Kidney epithelial cell (primary cell): ENCODE measurements around the gene ARL16. TPM values are rescaled to one million over a fixed set of nuclear protein-coding genes. Genes with fewer than 3 reads are reported as not detected.

ENCODE experiments used
- DNase-seq: peaks from one replicate; pipeline ENCODE4 v3.0.0-alpha.2; 2010; ENCODE audit warnings: low read depth
- H3K27me3 ChIP-seq: 2 replicates; pipeline ENCODE4 v1.6.0; 2011; ENCODE audit warnings: low read length; ENCODE audit not compliant: control insufficient read depth, insufficient read depth
- H3K36me3 ChIP-seq: 2 replicates; pipeline ENCODE4 v1.5.1; 2011; ENCODE audit warnings: low read length; ENCODE audit not compliant: control insufficient read depth, insufficient read depth
- H3K4me3 ChIP-seq: 2 replicates; pipeline ENCODE4 v1.5.1; 2011; ENCODE audit warnings: low read depth, mild to moderate bottlenecking, control low read depth, low read length
- total RNA-seq: library from RNA; depleted of rRNA; stranded (reverse); fragments of >200 nt; gene quantifications from 2 replicates; pipeline ENCODE4 v1.2.3, GENCODE V29; 2015
- TF ChIP-seq, protein P1 (sequence below): IDR thresholded peaks from 2 replicates; pipeline ENCODE4 v1.5.1; 2011; ENCODE audit warnings: mild to moderate bottlenecking, moderate library complexity, low read length, control low read depth, inconsistent platforms; ENCODE audit not compliant: insufficient read depth, poor library complexity, severe bottlenecking

Gene ARL16
- total RNA-seq, 1 donor from 2014 or later = 67.1 TPM

DNA sequence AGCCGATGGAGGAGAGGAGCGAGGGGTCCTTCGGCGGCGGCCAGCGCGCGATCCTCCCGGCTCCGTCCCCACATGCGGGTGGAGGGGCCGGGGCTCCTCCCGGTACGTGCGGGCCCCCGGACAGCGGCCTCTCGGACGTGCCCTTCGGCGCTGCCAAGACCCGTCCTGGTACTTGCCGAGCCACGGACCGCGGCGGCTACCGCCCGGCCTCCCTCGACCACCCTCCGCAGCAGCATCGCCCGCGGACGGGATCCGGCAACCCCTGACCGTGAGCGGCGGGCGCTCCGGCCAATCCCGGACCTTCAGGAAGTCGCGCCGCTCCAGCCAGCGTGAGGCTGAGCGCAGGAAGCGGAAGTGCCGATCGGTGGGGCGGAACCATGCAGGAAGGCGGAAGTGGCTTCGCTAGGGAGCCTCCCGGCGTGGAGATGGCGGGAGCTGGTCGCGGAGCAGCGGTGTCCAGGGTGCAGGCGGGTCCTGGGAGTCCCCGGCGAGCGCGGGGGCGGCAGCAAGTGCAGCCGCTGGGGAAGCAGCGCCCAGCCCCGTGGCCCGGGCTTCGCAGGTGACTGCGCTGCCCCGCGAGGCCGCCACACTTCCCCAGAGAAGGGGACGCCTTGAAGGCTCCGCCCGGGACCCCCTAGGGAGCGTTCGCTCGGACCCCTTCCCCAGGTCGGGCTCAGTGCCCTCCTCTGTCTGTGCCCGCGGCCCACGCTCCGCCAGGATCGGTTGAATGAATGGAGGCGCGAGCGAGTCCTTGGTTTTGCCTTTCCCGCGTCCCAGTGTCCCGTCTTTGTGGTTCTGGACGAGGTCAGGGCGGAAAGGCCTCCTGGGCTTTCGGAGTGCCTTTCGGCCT, 17.0 kb downstream of the ARL16 start, which contains the start of the genes CCDC137 and OXLD1:
TSS of gene CCDC137 (plus strand) at position 396 of the 850 bp plus-strand sequence. CDS start at position 426, 30 bp downstream.
TSS of gene OXLD1 (minus strand) at position 264 of the 850 bp plus-strand sequence. CDS start at position 236, 28 bp downstream.
- Histone ChIP-seq H3K36me3 (peaks cover 3% of the 10 kb centered on the region), H3K4me3 (peak within 1 kb of the TSS; percentile 80), H3K27me3 (no peaks in the 10 kb centered on the region)
- peak; percentile 86 for DNase-seq
- TF ChIP-seq, protein P1, sequence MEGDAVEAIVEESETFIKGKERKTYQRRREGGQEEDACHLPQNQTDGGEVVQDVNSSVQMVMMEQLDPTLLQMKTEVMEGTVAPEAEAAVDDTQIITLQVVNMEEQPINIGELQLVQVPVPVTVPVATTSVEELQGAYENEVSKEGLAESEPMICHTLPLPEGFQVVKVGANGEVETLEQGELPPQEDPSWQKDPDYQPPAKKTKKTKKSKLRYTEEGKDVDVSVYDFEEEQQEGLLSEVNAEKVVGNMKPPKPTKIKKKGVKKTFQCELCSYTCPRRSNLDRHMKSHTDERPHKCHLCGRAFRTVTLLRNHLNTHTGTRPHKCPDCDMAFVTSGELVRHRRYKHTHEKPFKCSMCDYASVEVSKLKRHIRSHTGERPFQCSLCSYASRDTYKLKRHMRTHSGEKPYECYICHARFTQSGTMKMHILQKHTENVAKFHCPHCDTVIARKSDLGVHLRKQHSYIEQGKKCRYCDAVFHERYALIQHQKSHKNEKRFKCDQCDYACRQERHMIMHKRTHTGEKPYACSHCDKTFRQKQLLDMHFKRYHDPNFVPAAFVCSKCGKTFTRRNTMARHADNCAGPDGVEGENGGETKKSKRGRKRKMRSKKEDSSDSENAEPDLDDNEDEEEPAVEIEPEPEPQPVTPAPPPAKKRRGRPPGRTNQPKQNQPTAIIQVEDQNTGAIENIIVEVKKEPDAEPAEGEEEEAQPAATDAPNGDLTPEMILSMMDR = no peak

DNA sequence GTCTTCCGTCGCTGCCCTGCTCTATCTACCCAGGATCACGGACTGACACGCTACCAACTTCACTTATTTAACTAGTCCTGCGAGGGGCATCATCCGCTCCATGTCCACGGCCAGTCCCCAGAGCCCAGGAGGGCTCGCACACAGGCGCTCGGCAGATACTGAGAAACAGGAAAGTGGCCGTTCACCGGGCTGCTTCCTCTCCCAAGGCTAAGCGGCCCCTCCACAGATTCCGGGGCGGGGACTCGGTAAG, 17.6 kb downstream of the ARL16 start:
- Histone ChIP-seq H3K4me3 (peak overlapping the region; percentile 80), H3K36me3 (peaks cover 3% of the 10 kb centered on the region), H3K27me3 (no peaks in the 10 kb centered on the region)
- TF ChIP-seq, protein P1 = no peak
- DNase-seq = no peak

DNA sequence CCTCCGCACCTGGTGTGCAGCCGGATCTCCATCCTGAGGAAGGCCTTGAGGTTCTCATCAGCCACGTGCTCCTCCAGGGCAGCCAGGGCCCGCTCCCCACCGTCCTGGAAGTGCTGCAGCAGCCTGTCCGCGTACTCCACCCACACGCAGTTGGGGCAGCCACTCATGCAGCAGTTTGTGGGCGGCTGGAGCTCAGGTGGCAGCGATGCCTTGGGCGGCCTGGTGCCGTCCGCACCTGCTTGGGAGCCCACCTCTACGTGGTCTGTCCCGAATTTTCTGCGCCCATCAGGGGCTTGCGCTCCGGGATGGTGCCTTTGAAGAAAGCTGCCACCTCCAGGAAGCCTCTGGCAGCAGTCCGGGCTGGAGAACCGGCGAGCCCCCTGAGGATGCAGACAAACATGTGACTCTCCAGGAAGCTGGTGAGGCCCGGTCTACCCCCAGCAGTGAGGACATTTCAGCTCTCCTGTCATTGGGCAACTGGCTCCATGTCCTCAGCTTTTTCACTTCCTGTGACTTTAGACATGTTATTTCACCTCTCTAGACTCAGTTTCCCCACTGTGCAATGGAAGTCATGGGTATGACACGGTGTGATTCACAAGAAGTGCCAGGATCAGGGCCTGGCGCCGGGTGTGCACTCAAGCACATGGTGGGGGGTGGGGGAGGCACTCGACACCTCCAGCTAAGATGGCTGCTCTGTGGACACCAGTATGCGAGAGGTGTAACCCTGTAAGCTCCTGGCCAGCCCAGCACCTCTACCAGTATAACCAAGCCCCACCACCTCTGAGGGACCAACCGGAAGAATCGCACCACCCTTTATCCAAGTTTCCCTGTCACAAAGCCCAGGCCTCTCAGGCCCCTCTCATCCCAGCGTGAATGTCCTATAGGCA, 18.1 kb downstream of the ARL16 start:
- DNase-seq = no peak
- TF ChIP-seq, protein P1 = no peak
- no peaks in the 10 kb centered on the region for H3K27me3 ChIP-seq
- peak overlapping the region; percentile 80 for H3K4me3 ChIP-seq
- peaks cover 3% of the 10 kb centered on the region for H3K36me3 ChIP-seq

DNA sequence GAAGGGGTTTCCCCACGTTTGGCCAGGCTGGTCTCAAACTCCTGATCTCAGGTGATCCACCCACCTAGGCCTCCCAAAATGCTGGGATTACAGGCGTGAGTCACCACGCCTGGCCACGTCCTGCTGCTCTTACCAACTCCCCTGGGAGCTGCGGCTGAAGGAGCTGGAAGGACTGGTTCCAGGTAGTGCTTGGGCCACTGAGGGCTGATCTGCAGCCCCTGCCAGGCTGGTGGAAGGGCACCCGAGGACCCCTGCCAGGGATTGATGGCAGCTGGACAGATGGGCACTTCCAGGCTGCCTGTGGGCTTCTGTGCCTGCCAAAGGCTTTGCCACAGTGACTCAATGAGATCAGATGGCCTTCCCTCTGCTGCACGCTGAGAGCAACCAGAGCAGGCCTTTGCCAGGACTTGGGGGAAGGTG, 19.5 kb downstream of the ARL16 start:
- no peaks in the 10 kb centered on the region for H3K36me3 ChIP-seq
- no peaks in the 10 kb centered on the region for H3K27me3 ChIP-seq
- no peak for DNase-seq
- H3K4me3 ChIP-seq = no peak overlapping the region
- TF ChIP-seq, protein P1 = no peak

DNA sequence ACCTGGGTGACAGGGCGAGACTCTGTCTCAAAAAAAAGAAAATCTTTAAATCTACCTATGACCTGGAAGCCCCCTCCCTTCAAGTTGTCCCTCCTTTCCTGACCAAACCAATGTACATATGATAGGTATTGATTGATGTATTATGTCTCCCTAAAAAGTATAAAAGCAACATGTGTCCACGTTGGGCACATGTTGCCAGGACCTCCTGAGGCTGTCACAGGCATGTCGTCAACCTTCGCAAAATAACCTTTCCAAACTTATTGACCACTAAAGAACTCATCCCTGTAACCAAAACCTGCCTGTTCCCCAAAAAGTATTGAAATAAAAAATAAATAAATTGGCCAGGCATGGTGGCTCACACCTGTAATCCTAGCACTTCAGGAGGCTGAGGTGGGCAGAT, 21.6 kb downstream of the ARL16 start:
- TF ChIP-seq, protein P1 = no peak
- Histone ChIP-seq H3K4me3 (no peak overlapping the region), H3K36me3 (no peaks in the 10 kb centered on the region), H3K27me3 (no peaks in the 10 kb centered on the region)
- DNase-seq = no peak
